Putamen (tissue), 1 donor: ENCODE data around the gene AK6.
"Not testable (repeated sequence)": the region's sequence is repeated elsewhere in the genome, so short reads cannot be mapped to it uniquely, and the experiment has no call there.

Experiments used
- DNase-seq: peaks from one replicate; pipeline ENCODE4 v3.0.0-alpha.2; 2016; ENCODE audit warnings: low spot score

The AK6 gene

GRCh38 chr5:69369340-69370121 lies at the start of gene AK6, which contains the start of the genes RAD17 and TAF9:
TSS of gene AK6 (minus strand) at chr5:69369520. CDS start at chr5:69369490, 30 bp downstream.
TSS of gene RAD17 (plus strand) at chr5:69369818. CDS start at chr5:69372209, 2,391 bp downstream.
TSS of gene TAF9 (minus strand) at chr5:69369520. CDS start at chr5:69365737, 3,783 bp downstream.
- DNase-seq: peak; percentile 90

- no peak for DNase-seq
Measured at GRCh38 chr5:69418554-69418953, 49.2 kb upstream of the AK6 start.

- no peak for DNase-seq
Measured at GRCh38 chr5:69416699-69417098, 47.4 kb upstream of the AK6 start.

- DNase-seq: no peak
Measured at GRCh38 chr5:69416180-69416579, 46.9 kb upstream of the AK6 start.

- no peak for DNase-seq
Measured at GRCh38 chr5:69415584-69415958, 46.3 kb upstream of the AK6 start.

- DNase-seq: peak; percentile 13
Measured at GRCh38 chr5:69414885-69415583, 45.7 kb upstream of the AK6 start, which contains the start of gene MARVELD2. TSS of gene MARVELD2 (plus strand) at chr5:69415116. CDS start at chr5:69419386, 4,270 bp downstream.

GRCh38 chr5:69404659-69405330 lies 35.5 kb upstream of the AK6 start:
- DNase-seq: no peak

- DNase-seq: no peak
Measured at GRCh38 chr5:69378376-69378775, 9.1 kb upstream of the AK6 start.

GRCh38 chr5:69374911-69375446 lies 5.7 kb upstream of the AK6 start:
- no peak for DNase-seq

- DNase-seq: no peak
Measured at GRCh38 chr5:69372394-69372793, 3.1 kb upstream of the AK6 start.

- not testable (repeated sequence) for DNase-seq
Measured at GRCh38 chr5:69370335-69370734, 1.0 kb upstream of the AK6 start.

GRCh38 chr5:69368458-69369339 lies 621 bp downstream of the AK6 start:
- no peak for DNase-seq

GRCh38 chr5:69367697-69368279 lies 1.5 kb downstream of the AK6 start:
- DNase-seq: no peak

- no peak for DNase-seq
Measured at GRCh38 chr5:69364850-69365249, 4.5 kb downstream of the AK6 start.

- no peak for DNase-seq
Measured at GRCh38 chr5:69364414-69364813, 4.9 kb downstream of the AK6 start.

GRCh38 chr5:69360442-69360841 lies 8.9 kb downstream of the AK6 start:
- no peak for DNase-seq

GRCh38 chr5:69359699-69360098 lies 9.6 kb downstream of the AK6 start:
- DNase-seq: no peak

GRCh38 chr5:69350664-69351063 lies 18.7 kb downstream of the AK6 start:
- no peak for DNase-seq

GRCh38 chr5:69343083-69343482 lies 26.2 kb downstream of the AK6 start:
- DNase-seq: no peak

GRCh38 chr5:69341520-69342161 lies 27.7 kb downstream of the AK6 start:
- no peak for DNase-seq
